Rectal smooth muscle tissue (tissue), 1 donor: ENCODE data around the gene ALG14.

Source experiments
- H3K27ac ChIP-seq: one replicate; pipeline ENCODE4 v1.7.0; 2013; ENCODE audit warnings: low read depth, low read length, inconsistent platforms
- H3K27me3 ChIP-seq: one replicate; pipeline ENCODE4 v1.7.0; 2013; ENCODE audit warnings: low read length; ENCODE audit not compliant: control insufficient read depth, insufficient read depth
- H3K36me3 ChIP-seq: one replicate; pipeline ENCODE4 v1.7.0; 2013; ENCODE audit warnings: low read length; ENCODE audit not compliant: control insufficient read depth, insufficient read depth
- H3K4me1 ChIP-seq: one replicate; pipeline ENCODE4 v1.7.0; 2013; ENCODE audit warnings: low read length; ENCODE audit not compliant: control insufficient read depth, insufficient read depth
- H3K4me3 ChIP-seq: one replicate; pipeline ENCODE4 v1.7.0; 2013; ENCODE audit warnings: low read length
- H3K9ac ChIP-seq: one replicate; pipeline ENCODE4 v1.7.0; 2013; ENCODE audit warnings: low read length

The ALG14 gene

GRCh38 chr1:95072532-95073419, at the start of gene ALG14:
ALG14 (minus strand) TSS chr1:95072951; CDS start chr1:95072898, 53 bp downstream.
- no peaks in the 10 kb centered on the region for H3K4me1 ChIP-seq
- peak within 1 kb of the TSS; percentile 94 for H3K27ac ChIP-seq
- peak within 1 kb of the TSS; percentile 63 for H3K9ac ChIP-seq
- H3K36me3 ChIP-seq = no peaks in the 10 kb centered on the region
- no peaks in the 10 kb centered on the region for H3K27me3 ChIP-seq
- H3K4me3 ChIP-seq = peak within 1 kb of the TSS; percentile 90

- Histone ChIP-seq H3K4me3 (no peak overlapping the region), H3K27ac (no peak overlapping the region), H3K9ac (no peak overlapping the region), H3K27me3 (no peaks in the 10 kb centered on the region), H3K36me3 (no peaks in the 10 kb centered on the region), H3K4me1 (no peaks in the 10 kb centered on the region)
Measured at GRCh38 chr1:95122151-95122697, 49.5 kb upstream of the ALG14 start.

GRCh38 chr1:95119273-95119672, 46.5 kb upstream of the ALG14 start:
- no peak overlapping the region for H3K27ac ChIP-seq
- H3K4me1 ChIP-seq = peaks cover 2% of the 10 kb centered on the region
- no peaks in the 10 kb centered on the region for H3K27me3 ChIP-seq
- no peaks in the 10 kb centered on the region for H3K36me3 ChIP-seq
- no peak overlapping the region for H3K9ac ChIP-seq
- no peak overlapping the region for H3K4me3 ChIP-seq

- Histone ChIP-seq H3K4me1 (peaks cover 2% of the 10 kb centered on the region), H3K9ac (no peak overlapping the region), H3K27me3 (no peaks in the 10 kb centered on the region), H3K4me3 (no peak overlapping the region), H3K36me3 (no peaks in the 10 kb centered on the region), H3K27ac (no peak overlapping the region)
Measured at GRCh38 chr1:95118710-95119109, 46.0 kb upstream of the ALG14 start.

GRCh38 chr1:95118067-95118499, 45.3 kb upstream of the ALG14 start:
- Histone ChIP-seq H3K9ac (peak overlapping the region; percentile 24), H3K27ac (no peak overlapping the region), H3K4me1 (peaks cover 2% of the 10 kb centered on the region), H3K4me3 (peak overlapping the region; percentile 83), H3K27me3 (no peaks in the 10 kb centered on the region), H3K36me3 (no peaks in the 10 kb centered on the region)

- H3K27me3 ChIP-seq = no peaks in the 10 kb centered on the region
Measured at GRCh38 chr1:95117207-95118066, 44.7 kb upstream of the ALG14 start, which contains the start of gene TLCD4. TLCD4 (plus strand) TSS chr1:95117355; CDS start chr1:95143902, 26,547 bp downstream.

GRCh38 chr1:95116580-95117206, 43.9 kb upstream of the ALG14 start:
- Histone ChIP-seq H3K9ac (peak overlapping the region; percentile 45), H3K36me3 (no peaks in the 10 kb centered on the region), H3K27ac (peak overlapping the region; percentile 28), H3K4me1 (peaks cover 2% of the 10 kb centered on the region), H3K4me3 (peak overlapping the region; percentile 83), H3K27me3 (no peaks in the 10 kb centered on the region)

More at GRCh38 chr1:95117207-95118066, 44.7 kb upstream of the ALG14 start, which contains the start of gene TLCD4:
- peak within 1 kb of the TSS; percentile 45 for H3K9ac ChIP-seq
- peak within 1 kb of the TSS; percentile 83 for H3K4me3 ChIP-seq
- H3K27ac ChIP-seq = peak within 1 kb of the TSS; percentile 28
- no peaks in the 10 kb centered on the region for H3K36me3 ChIP-seq
- H3K4me1 ChIP-seq = peaks cover 2% of the 10 kb centered on the region

- H3K4me3 ChIP-seq = no peak overlapping the region
- H3K27me3 ChIP-seq = no peaks in the 10 kb centered on the region
- no peak overlapping the region for H3K9ac ChIP-seq
- no peaks in the 10 kb centered on the region for H3K36me3 ChIP-seq
- H3K27ac ChIP-seq = no peak overlapping the region
- H3K4me1 ChIP-seq = peaks cover 2% of the 10 kb centered on the region
Measured at GRCh38 chr1:95115708-95116137, 43.0 kb upstream of the ALG14 start.

- H3K36me3 ChIP-seq = no peaks in the 10 kb centered on the region
- H3K27ac ChIP-seq = no peak overlapping the region
- no peak overlapping the region for H3K4me3 ChIP-seq
Measured at GRCh38 chr1:95113684-95114083, 40.9 kb upstream of the ALG14 start.

GRCh38 chr1:95111014-95111413, 38.3 kb upstream of the ALG14 start:
- H3K36me3 ChIP-seq = no peaks in the 10 kb centered on the region
- H3K4me1 ChIP-seq = no peaks in the 10 kb centered on the region
- no peak overlapping the region for H3K4me3 ChIP-seq
- H3K27me3 ChIP-seq = no peaks in the 10 kb centered on the region
- H3K9ac ChIP-seq = no peak overlapping the region
- H3K27ac ChIP-seq = no peak overlapping the region

More at GRCh38 chr1:95113684-95114083, 40.9 kb upstream of the ALG14 start:
- peaks cover 2% of the 10 kb centered on the region for H3K4me1 ChIP-seq
- no peaks in the 10 kb centered on the region for H3K27me3 ChIP-seq
- no peak overlapping the region for H3K9ac ChIP-seq

- H3K4me3 ChIP-seq = no peak overlapping the region
- H3K27me3 ChIP-seq = no peaks in the 10 kb centered on the region
- H3K9ac ChIP-seq = no peak overlapping the region
- no peak overlapping the region for H3K27ac ChIP-seq
- H3K4me1 ChIP-seq = no peaks in the 10 kb centered on the region
- no peaks in the 10 kb centered on the region for H3K36me3 ChIP-seq
Measured at GRCh38 chr1:95108792-95109191, 36.0 kb upstream of the ALG14 start.
